ENCODE measurements around the gene KCNQ5. TPM values are rescaled to one million over a fixed set of nuclear protein-coding genes. Genes with fewer than 3 reads are reported as not detected.

The KCNQ5 gene
- total RNA-seq, 4 donors from 2014 or later: 0.30 to 0.57 (median 0.42) TPM; not detected in 1

DNA sequence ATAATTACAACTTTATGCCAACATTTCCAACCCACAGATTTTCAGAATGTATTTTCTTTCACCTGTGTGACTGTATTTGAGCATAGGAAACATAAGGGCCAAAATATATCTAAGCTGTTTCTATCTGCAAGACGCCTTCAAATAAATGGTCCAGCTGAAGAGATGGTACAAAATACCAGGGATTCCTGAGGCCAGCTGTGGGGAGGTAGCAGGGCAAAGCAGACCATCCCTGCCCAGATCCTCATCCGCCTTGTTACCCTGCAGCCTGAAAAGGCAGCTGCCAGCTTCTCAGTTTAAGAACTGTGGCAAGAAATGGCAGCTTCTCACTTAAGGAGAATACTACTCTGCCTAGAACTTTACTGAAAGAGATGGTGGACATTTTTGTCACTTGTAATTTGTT, 460.1 kb downstream of the KCNQ5 start:
- Histone ChIP-seq H3K36me3 (no peaks in the 10 kb centered on the region), H3K27ac (no peak overlapping the region), H3K4me3 (no peak overlapping the region), H3K4me1 (no peaks in the 10 kb centered on the region), H3K27me3 (no peaks in the 10 kb centered on the region), H3K9me3 (no peaks in the 10 kb centered on the region)
- 74% methylated on average over 2 of the region's 2 CpGs for WGBS
- no peak for DNase-seq (ENCODE audit: low spot score in 2 of 2)
- TF ChIP-seq POLR2A (IDR thresholded peaks at IDR 0.05): no peak
- no peak for TF ChIP-seq EP300 (IDR thresholded peaks at IDR 0.05)
- TF ChIP-seq, protein P1, sequence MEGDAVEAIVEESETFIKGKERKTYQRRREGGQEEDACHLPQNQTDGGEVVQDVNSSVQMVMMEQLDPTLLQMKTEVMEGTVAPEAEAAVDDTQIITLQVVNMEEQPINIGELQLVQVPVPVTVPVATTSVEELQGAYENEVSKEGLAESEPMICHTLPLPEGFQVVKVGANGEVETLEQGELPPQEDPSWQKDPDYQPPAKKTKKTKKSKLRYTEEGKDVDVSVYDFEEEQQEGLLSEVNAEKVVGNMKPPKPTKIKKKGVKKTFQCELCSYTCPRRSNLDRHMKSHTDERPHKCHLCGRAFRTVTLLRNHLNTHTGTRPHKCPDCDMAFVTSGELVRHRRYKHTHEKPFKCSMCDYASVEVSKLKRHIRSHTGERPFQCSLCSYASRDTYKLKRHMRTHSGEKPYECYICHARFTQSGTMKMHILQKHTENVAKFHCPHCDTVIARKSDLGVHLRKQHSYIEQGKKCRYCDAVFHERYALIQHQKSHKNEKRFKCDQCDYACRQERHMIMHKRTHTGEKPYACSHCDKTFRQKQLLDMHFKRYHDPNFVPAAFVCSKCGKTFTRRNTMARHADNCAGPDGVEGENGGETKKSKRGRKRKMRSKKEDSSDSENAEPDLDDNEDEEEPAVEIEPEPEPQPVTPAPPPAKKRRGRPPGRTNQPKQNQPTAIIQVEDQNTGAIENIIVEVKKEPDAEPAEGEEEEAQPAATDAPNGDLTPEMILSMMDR (IDR thresholded peaks at IDR 0.05): no peak
- no peak for TF ChIP-seq POLR2AphosphoS5 (IDR thresholded peaks at IDR 0.05)

DNA sequence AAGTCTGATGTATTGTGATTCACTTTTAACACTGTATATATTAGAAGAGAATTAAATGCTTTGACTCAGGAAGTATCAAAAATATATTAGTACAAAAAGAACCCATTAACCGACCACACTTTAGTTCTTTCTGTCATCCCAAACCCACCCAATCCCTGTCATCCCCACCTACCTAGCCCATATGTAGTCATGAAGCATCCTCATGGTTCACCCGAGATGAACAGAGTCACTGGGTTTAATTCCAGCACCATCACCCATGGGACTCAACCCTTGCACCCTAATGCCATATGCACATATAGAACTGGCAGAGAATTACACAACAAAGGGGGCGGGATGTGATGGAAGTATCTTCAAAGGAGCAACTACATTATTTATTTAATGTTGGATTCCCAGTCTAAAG, 462.0 kb downstream of the KCNQ5 start:
- DNase-seq (ENCODE audit: low spot score in 2 of 2): no peak
- WGBS: 87% methylated on average over 3 of the region's 3 CpGs
- H3K36me3 ChIP-seq: no peaks in the 10 kb centered on the region
- H3K4me1 ChIP-seq: no peaks in the 10 kb centered on the region
- H3K27ac ChIP-seq: no peak overlapping the region
- no peak overlapping the region for H3K4me3 ChIP-seq
- TF ChIP-seq POLR2A (IDR thresholded peaks at IDR 0.05) (no peak), POLR2AphosphoS5 (IDR thresholded peaks at IDR 0.05) (no peak), EP300 (IDR thresholded peaks at IDR 0.05) (no peak)
- TF ChIP-seq, protein P1 (IDR thresholded peaks at IDR 0.05): no peak
- H3K27me3 ChIP-seq: no peaks in the 10 kb centered on the region
- H3K9me3 ChIP-seq: no peaks in the 10 kb centered on the region

DNA sequence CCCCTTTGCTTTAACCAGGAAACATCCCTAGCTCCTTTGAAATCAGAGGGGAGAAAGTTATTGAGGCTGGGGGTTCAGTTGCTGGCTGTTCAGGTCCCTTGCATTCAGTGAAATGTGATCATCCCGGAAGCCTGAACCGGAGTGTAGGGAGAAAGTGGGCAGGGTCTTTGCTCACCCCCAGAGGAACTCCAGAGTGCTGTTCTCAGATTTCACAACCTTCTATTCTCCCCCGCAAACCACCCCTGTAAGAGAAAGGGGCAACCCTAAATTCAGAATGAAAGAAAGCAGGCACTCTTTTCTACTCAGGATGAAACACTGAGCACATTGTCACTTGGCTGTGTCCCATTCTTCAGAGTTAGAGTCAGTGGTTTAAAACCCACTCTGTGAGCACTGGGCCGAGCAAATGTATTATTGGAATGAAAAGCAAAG, 463.6 kb downstream of the KCNQ5 start:
- Histone ChIP-seq H3K4me3 (no peak overlapping the region), H3K27me3 (no peaks in the 10 kb centered on the region), H3K36me3 (no peaks in the 10 kb centered on the region), H3K4me1 (no peaks in the 10 kb centered on the region), H3K27ac (no peak overlapping the region), H3K9me3 (no peaks in the 10 kb centered on the region)
- WGBS: 62% methylated on average over 4 of the region's 4 CpGs
- no peak for TF ChIP-seq EP300 (IDR thresholded peaks at IDR 0.05)
- no peak for DNase-seq (ENCODE audit: low spot score in 2 of 2)

DNA sequence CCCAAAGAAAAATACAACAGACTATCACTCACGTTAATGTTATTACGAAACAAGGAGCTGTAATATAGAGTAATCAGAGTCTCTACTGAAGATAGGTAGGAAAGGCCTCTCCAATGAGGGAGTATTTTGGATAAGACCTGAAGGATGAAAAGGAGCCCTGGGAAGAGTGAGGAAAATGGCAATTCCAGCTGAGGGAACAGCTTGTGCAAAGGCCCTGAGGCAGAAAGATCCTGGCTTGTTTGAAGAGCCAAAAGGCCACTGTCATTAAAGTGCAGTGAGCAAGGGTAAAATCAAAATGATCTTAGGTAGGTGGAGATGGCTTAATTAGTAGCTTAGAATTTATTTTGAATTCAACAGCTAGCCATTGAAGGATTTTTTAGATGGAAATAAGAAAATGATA, 464.9 kb downstream of the KCNQ5 start:
- no peak overlapping the region for H3K4me3 ChIP-seq
- H3K27ac ChIP-seq: no peak overlapping the region
- no peak for DNase-seq (ENCODE audit: low spot score in 2 of 2)
- no peaks in the 10 kb centered on the region for H3K9me3 ChIP-seq
- no peaks in the 10 kb centered on the region for H3K4me1 ChIP-seq
- WGBS: 95% methylated on average over 2 of the region's 2 CpGs
- TF ChIP-seq EP300 (IDR thresholded peaks at IDR 0.05) (no peak), POLR2AphosphoS5 (IDR thresholded peaks at IDR 0.05) (no peak), POLR2A (IDR thresholded peaks at IDR 0.05) (no peak)
- TF ChIP-seq, protein P1 (IDR thresholded peaks at IDR 0.05): no peak
- H3K36me3 ChIP-seq: no peaks in the 10 kb centered on the region
- no peaks in the 10 kb centered on the region for H3K27me3 ChIP-seq

DNA sequence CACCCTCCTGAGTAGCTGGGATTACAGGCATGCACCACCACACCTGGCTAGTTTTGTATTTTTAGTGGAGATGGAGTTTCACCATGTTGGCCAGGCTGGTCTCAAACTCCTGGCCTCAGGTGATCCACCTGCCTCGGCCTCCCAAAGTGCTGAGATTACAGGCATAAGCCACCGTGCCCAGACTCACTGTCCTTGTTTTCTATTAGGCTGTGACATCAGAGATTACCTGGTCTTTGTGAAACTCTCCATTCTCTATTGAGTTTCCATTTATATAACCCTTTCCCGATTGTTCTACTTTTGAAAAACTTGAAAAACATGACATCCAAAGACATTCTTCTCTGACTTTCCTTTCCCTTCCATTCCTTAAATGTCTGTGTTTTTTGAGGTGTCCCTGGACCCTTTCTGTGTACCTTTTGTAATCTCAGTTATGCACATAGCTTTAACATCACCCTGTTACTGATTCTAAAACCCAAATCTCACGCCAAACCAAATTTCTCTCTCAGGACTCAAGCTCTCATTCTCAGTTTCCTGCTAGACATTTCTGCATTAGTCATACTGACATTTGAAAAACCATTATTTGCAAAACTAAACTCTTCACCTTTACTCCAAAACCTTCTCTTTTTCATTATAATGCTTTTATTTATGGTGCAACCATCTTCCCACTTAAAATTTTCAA, 466.4 kb downstream of the KCNQ5 start:
- H3K36me3 ChIP-seq: no peaks in the 10 kb centered on the region
- H3K4me3 ChIP-seq: no peak overlapping the region
- H3K27ac ChIP-seq: no peak overlapping the region
- H3K9me3 ChIP-seq: no peaks in the 10 kb centered on the region
- H3K4me1 ChIP-seq: no peaks in the 10 kb centered on the region
- H3K27me3 ChIP-seq: no peaks in the 10 kb centered on the region
- 94% methylated on average over 4 of the region's 4 CpGs for WGBS
- DNase-seq (ENCODE audit: low spot score in 2 of 2): no peak
- TF ChIP-seq POLR2AphosphoS5 (IDR thresholded peaks at IDR 0.05): no peak
- no peak for TF ChIP-seq EP300 (IDR thresholded peaks at IDR 0.05)
- TF ChIP-seq, protein P1 (IDR thresholded peaks at IDR 0.05): no peak
- no peak for TF ChIP-seq POLR2A (IDR thresholded peaks at IDR 0.05)

DNA sequence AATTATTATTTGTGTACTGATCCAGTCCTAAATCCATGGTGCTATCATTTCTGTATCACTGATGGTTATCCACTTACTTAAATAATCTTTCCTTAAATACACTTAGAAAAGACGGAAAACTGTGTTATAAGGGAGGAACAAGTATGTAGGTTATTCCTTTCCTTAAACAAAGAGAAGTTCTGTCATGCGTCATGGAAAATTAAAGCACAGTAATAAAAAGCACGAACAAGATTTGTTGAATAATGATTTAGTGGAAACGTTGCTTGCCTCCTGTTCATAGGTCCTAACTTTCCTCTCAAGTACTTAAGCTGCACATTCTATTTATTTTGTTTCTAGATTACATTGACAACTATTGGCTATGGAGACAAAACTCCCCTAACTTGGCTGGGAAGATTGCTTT, 483.1 kb downstream of the KCNQ5 start:
- Histone ChIP-seq H3K4me3 (no peak overlapping the region), H3K27me3 (no peaks in the 10 kb centered on the region), H3K27ac (no peak overlapping the region), H3K4me1 (no peaks in the 10 kb centered on the region), H3K9me3 (no peaks in the 10 kb centered on the region), H3K36me3 (no peaks in the 10 kb centered on the region)
- WGBS: 61% methylated on average over 4 of the region's 4 CpGs
- DNase-seq (ENCODE audit: low spot score in 2 of 2): no peak
- TF ChIP-seq POLR2A (IDR thresholded peaks at IDR 0.05): no peak
- no peak for TF ChIP-seq POLR2AphosphoS5 (IDR thresholded peaks at IDR 0.05)
- no peak for TF ChIP-seq EP300 (IDR thresholded peaks at IDR 0.05)
- TF ChIP-seq, protein P1 (IDR thresholded peaks at IDR 0.05): no peak

Measured in suprapubic skin (tissue), 4 donors.